ENCODE data around the gene SSPN.

Gene SSPN

DNA sequence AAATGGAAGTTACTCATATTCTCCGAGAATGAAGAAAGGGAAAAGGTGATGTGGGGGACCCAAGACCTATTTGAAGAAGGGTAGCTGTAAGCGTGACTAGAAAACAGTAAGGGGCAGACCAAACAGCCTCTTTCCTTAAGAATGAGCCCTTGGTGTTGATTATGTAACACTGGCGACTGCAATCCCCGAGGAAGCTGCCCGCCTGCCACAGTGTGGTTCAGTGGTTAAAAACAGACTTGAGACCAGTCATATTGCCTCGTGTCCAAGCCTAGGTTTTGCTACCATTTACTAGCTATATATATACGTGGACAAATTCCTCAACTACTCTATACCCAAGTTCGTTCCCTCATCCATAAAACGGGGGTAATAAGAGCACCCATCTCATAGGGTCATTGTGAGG is 49.1 kb downstream of the SSPN start:
- Histone ChIP-seq H3K4me1 (ENCODE audit: control insufficient read depth in 2 of 2, insufficient read depth in 1 of 2, low read depth in 1 of 2, low read length in 2 of 2) (peaks cover under 1 to 3% of the 10 kb centered on the region in 2 donors), H3K36me3 (replicated peaks in 1 of 2; ENCODE audit: control insufficient read depth in 2 of 2, insufficient read depth in 2 of 2, low read length in 2 of 2) (no peaks in the 10 kb centered on the region), H3K9ac (ENCODE audit: low read depth, low read length, poor library complexity) (no peak overlapping the region), H3K18ac (ENCODE audit: low read length) (no peak overlapping the region), H3K23ac (ENCODE audit: low read depth, low read length, poor library complexity) (no peak overlapping the region), H2BK12ac (ENCODE audit: low read length) (no peak overlapping the region), H3K4ac (ENCODE audit: low read length) (no peak overlapping the region), H4K8ac (ENCODE audit: low read depth, low read length) (no peak overlapping the region), H4K91ac (ENCODE audit: low read depth, low read length, poor library complexity) (no peak overlapping the region), H3K14ac (ENCODE audit: low read length) (no peak overlapping the region), H3K79me1 (ENCODE audit: low read depth, low read length) (no peaks in the 10 kb centered on the region), H3K4me2 (ENCODE audit: insufficient read depth, low read length, poor library complexity, severe bottlenecking) (no peak overlapping the region), H2AFZ (ENCODE audit: low read length) (no peak overlapping the region), H3K27ac (replicated peaks; ENCODE audit: low read length) (no peak overlapping the region), H2BK5ac (ENCODE audit: low read length) (no peak overlapping the region), H2AK5ac (ENCODE audit: low read depth, low read length) (no peak overlapping the region), H2BK15ac (ENCODE audit: low read length) (no peak overlapping the region), H3K27me3 (ENCODE audit: control insufficient read depth in 3 of 3, insufficient read depth in 3 of 3, low read depth in 1 of 3, low read length in 3 of 3) (no peaks in the 10 kb centered on the region), H3K9me3 (replicated peaks in 1 of 2; ENCODE audit: control insufficient read depth in 2 of 2, insufficient read depth in 1 of 2, low read depth in 1 of 2, low read length in 2 of 2) (peaks cover 2% of the 10 kb centered on the region in 2 donors), H2BK120ac (ENCODE audit: low read depth, low read length) (no peak overlapping the region), H3K4me3 (ENCODE audit: low read length in 2 of 2) (no peak overlapping the region)
- DNase-seq (ENCODE audit: low spot score), result no peak
- whole genome bisulfite sequencing, 2 donors (ENCODE audit: extremely low coverage in 2 of 2, insufficient read length in 2 of 2, insufficient replicate concordance in 1 of 2), result no CpG with 5 or more reads among the region's 9 CpGs

DNA sequence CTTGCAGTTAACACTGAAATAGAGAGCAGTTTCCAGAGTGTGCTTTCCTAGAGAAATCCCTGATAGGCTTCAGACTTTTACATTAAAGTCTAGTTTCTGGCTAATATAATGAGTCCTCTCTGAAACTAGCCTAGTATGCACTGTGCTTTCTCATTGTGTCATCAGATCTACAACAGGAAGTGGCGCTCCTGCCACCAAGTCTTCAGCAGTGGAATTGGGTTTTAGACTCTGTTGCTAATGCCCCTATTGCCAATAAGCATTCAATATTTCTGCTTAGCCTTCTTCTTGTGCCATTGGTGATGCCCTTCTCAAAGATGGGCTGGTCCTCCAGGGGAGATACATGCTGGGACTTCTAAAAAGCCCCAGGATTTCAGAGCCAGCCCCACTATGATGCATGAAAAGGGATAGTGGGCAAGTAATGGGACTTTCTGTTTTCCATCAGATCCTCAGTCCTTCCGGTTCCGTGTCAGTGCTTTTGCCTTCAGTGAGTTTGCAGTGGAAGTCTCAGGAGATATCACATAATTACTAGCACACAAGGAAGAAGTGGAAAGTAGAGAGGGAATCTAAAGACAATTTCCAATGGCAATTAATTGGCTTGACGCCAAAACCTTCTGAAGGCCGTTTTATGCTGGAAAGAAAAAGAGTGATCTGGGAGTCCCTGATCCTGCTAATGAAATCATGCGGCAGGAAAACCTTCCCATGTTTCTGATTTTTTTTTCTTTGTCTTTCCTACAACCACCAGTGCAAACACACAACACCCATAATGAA is 50.0 kb downstream of the SSPN start:
- no peak overlapping the region for H2BK120ac ChIP-seq (ENCODE audit: low read depth, low read length)
- DNase-seq (ENCODE audit: low spot score), result no peak
- H3K4ac ChIP-seq (ENCODE audit: low read length), result no peak overlapping the region
- no peak overlapping the region for H3K4me3 ChIP-seq (ENCODE audit: low read length in 2 of 2)
- peaks cover 3% of the 10 kb centered on the region in 2 donors for H3K9me3 ChIP-seq (replicated peaks in 1 of 2; ENCODE audit: control insufficient read depth in 2 of 2, insufficient read depth in 1 of 2, low read depth in 1 of 2, low read length in 2 of 2)
- no peak overlapping the region for H3K14ac ChIP-seq (ENCODE audit: low read length)
- no peak overlapping the region for H3K18ac ChIP-seq (ENCODE audit: low read length)
- H3K4me2 ChIP-seq (ENCODE audit: insufficient read depth, low read length, poor library complexity, severe bottlenecking), result no peak overlapping the region
- H3K36me3 ChIP-seq (replicated peaks in 1 of 2; ENCODE audit: control insufficient read depth in 2 of 2, insufficient read depth in 2 of 2, low read length in 2 of 2), result no peaks in the 10 kb centered on the region
- H4K91ac ChIP-seq (ENCODE audit: low read depth, low read length, poor library complexity), result no peak overlapping the region
- H3K23ac ChIP-seq (ENCODE audit: low read depth, low read length, poor library complexity), result no peak overlapping the region
- no CpG with 5 or more reads among the region's 6 CpGs for WGBS, 2 donors (ENCODE audit: extremely low coverage in 2 of 2, insufficient read length in 2 of 2, insufficient replicate concordance in 1 of 2)
- no peak overlapping the region for H2BK15ac ChIP-seq (ENCODE audit: low read length)
- H2AFZ ChIP-seq (ENCODE audit: low read length), result no peak overlapping the region
- no peak overlapping the region for H4K8ac ChIP-seq (ENCODE audit: low read depth, low read length)
- H3K4me1 ChIP-seq (ENCODE audit: control insufficient read depth in 2 of 2, insufficient read depth in 1 of 2, low read depth in 1 of 2, low read length in 2 of 2), result peaks cover 0 to 3% of the 10 kb centered on the region in 2 donors
- no peak overlapping the region for H2BK5ac ChIP-seq (ENCODE audit: low read length)
- no peak overlapping the region for H3K9ac ChIP-seq (ENCODE audit: low read depth, low read length, poor library complexity)
- no peaks in the 10 kb centered on the region for H3K79me1 ChIP-seq (ENCODE audit: low read depth, low read length)
- H2BK12ac ChIP-seq (ENCODE audit: low read length), result no peak overlapping the region
- H2AK5ac ChIP-seq (ENCODE audit: low read depth, low read length), result no peak overlapping the region
- H3K27ac ChIP-seq (replicated peaks; ENCODE audit: low read length), result no peak overlapping the region
- no peaks in the 10 kb centered on the region for H3K27me3 ChIP-seq (ENCODE audit: control insufficient read depth in 3 of 3, insufficient read depth in 3 of 3, low read depth in 1 of 3, low read length in 3 of 3)

DNA sequence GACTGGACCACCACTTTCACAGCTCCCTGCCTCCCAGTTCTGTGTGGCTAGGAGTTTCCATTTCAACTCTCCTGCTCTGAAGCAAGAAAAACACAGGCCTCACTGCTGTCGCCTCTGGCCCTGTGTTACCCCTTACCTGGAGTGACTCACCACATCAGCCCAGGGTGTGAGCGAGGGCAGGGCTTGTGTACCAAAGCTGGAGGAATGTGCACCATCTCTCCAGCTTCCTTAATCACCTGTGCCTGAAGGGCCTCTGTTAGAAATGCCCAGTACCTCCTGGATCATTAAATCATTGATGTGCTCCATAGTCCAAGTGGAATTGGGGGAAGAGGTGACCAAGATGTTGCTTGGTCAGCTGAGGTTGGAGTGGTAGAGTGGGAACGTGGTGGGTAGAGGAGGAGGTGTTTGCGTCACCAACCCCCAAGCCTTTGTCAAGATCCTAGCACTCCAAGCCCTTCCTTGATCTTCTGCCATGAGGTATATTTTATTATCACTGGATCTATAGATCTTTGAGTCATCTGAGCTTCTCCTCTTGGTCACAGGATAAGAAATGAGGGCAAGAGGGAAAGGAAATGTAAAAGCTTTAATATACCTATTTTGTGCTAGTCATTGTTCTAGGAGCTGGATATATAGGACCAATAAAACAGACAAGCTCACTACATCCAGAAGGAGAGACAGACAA is 51.3 kb downstream of the SSPN start:
- DNase-seq (ENCODE audit: low spot score), result no peak
- Histone ChIP-seq H3K4me1 (ENCODE audit: control insufficient read depth in 2 of 2, insufficient read depth in 1 of 2, low read depth in 1 of 2, low read length in 2 of 2) (peaks cover 0 to 3% of the 10 kb centered on the region in 2 donors), H3K9ac (ENCODE audit: low read depth, low read length, poor library complexity) (no peak overlapping the region), H3K27me3 (ENCODE audit: control insufficient read depth in 3 of 3, insufficient read depth in 3 of 3, low read depth in 1 of 3, low read length in 3 of 3) (no peaks in the 10 kb centered on the region), H2BK12ac (ENCODE audit: low read length) (no peak overlapping the region), H2BK120ac (ENCODE audit: low read depth, low read length) (no peak overlapping the region), H3K27ac (replicated peaks; ENCODE audit: low read length) (no peak overlapping the region), H3K4ac (ENCODE audit: low read length) (no peak overlapping the region), H3K36me3 (replicated peaks in 1 of 2; ENCODE audit: control insufficient read depth in 2 of 2, insufficient read depth in 2 of 2, low read length in 2 of 2) (no peaks in the 10 kb centered on the region), H3K14ac (ENCODE audit: low read length) (no peak overlapping the region), H3K79me1 (ENCODE audit: low read depth, low read length) (no peaks in the 10 kb centered on the region), H3K4me2 (ENCODE audit: insufficient read depth, low read length, poor library complexity, severe bottlenecking) (no peak overlapping the region), H2AK5ac (ENCODE audit: low read depth, low read length) (no peak overlapping the region), H3K23ac (ENCODE audit: low read depth, low read length, poor library complexity) (no peak overlapping the region), H3K18ac (ENCODE audit: low read length) (no peak overlapping the region), H4K91ac (ENCODE audit: low read depth, low read length, poor library complexity) (no peak overlapping the region), H2AFZ (ENCODE audit: low read length) (no peak overlapping the region), H4K8ac (ENCODE audit: low read depth, low read length) (no peak overlapping the region), H2BK5ac (ENCODE audit: low read length) (no peak overlapping the region), H2BK15ac (ENCODE audit: low read length) (no peak overlapping the region), H3K9me3 (replicated peaks in 1 of 2; ENCODE audit: control insufficient read depth in 2 of 2, insufficient read depth in 1 of 2, low read depth in 1 of 2, low read length in 2 of 2) (peaks cover 3% of the 10 kb centered on the region in 2 donors), H3K4me3 (ENCODE audit: low read length in 2 of 2) (no peak overlapping the region)
- no CpG with 5 or more reads among the region's 4 CpGs for WGBS, 2 donors (ENCODE audit: extremely low coverage in 2 of 2, insufficient read length in 2 of 2, insufficient replicate concordance in 1 of 2)

DNA sequence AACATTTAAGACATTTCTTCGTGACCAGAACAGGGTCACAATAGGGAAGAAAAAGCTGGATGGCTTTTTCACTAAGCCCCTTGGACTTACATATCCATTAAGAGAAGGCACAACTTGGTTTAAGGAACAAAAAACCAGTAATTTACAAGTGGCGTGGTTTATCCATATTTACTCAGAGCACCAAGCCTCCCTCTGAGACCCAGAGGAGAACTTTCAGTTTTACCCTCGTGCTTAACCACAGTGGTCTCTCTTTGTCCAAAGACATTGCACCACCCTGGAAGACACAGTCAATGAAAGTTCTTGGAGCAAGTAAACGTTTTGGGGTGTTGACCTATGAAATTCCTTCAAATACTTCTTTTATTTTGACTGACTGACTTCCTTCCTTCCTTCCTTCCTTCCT is 52.5 kb downstream of the SSPN start:
- no peak overlapping the region for H3K14ac ChIP-seq (ENCODE audit: low read length)

More for the DNA sequence above, 52.5 kb downstream of the SSPN start:
- H2BK12ac ChIP-seq (ENCODE audit: low read length), result no peak overlapping the region
- H3K79me1 ChIP-seq (ENCODE audit: low read depth, low read length), result no peaks in the 10 kb centered on the region
- no peak overlapping the region for H3K23ac ChIP-seq (ENCODE audit: low read depth, low read length, poor library complexity)
- H3K4me1 ChIP-seq (ENCODE audit: control insufficient read depth in 2 of 2, insufficient read depth in 1 of 2, low read depth in 1 of 2, low read length in 2 of 2), result peaks cover 0 to 1% of the 10 kb centered on the region in 2 donors
- H3K4ac ChIP-seq (ENCODE audit: low read length), result no peak overlapping the region
- no peak overlapping the region for H2BK120ac ChIP-seq (ENCODE audit: low read depth, low read length)
- H2BK15ac ChIP-seq (ENCODE audit: low read length), result no peak overlapping the region
- H3K4me3 ChIP-seq (ENCODE audit: low read length in 2 of 2), result no peak overlapping the region
- no peak overlapping the region for H4K8ac ChIP-seq (ENCODE audit: low read depth, low read length)
- no peak overlapping the region for H3K4me2 ChIP-seq (ENCODE audit: insufficient read depth, low read length, poor library complexity, severe bottlenecking)
- no peak overlapping the region for H2BK5ac ChIP-seq (ENCODE audit: low read length)
- H3K18ac ChIP-seq (ENCODE audit: low read length), result no peak overlapping the region
- no CpG with 5 or more reads among the region's 4 CpGs for WGBS, 2 donors (ENCODE audit: extremely low coverage in 2 of 2, insufficient read length in 2 of 2, insufficient replicate concordance in 1 of 2)
- DNase-seq (ENCODE audit: low spot score), result no peak
- no peak overlapping the region for H3K27ac ChIP-seq (replicated peaks; ENCODE audit: low read length)
- peaks cover 3% of the 10 kb centered on the region in 2 donors for H3K9me3 ChIP-seq (replicated peaks in 1 of 2; ENCODE audit: control insufficient read depth in 2 of 2, insufficient read depth in 1 of 2, low read depth in 1 of 2, low read length in 2 of 2)
- no peak overlapping the region for H2AK5ac ChIP-seq (ENCODE audit: low read depth, low read length)
- no peak overlapping the region for H4K91ac ChIP-seq (ENCODE audit: low read depth, low read length, poor library complexity)
- no peak overlapping the region for H2AFZ ChIP-seq (ENCODE audit: low read length)
- no peaks in the 10 kb centered on the region for H3K36me3 ChIP-seq (replicated peaks in 1 of 2; ENCODE audit: control insufficient read depth in 2 of 2, insufficient read depth in 2 of 2, low read length in 2 of 2)
- H3K9ac ChIP-seq (ENCODE audit: low read depth, low read length, poor library complexity), result no peak overlapping the region
- H3K27me3 ChIP-seq (ENCODE audit: control insufficient read depth in 3 of 3, insufficient read depth in 3 of 3, low read depth in 1 of 3, low read length in 3 of 3), result no peaks in the 10 kb centered on the region

All from neuronal stem cell (in vitro differentiated cells).